GM19023 (cell line): ENCODE data around the gene USF1.
A peak's percentile ranks its signal among the peaks of the same experiment; 100 is the strongest.
"Not testable (repeated sequence)": the region's sequence is repeated elsewhere in the genome, so short reads cannot be mapped to it uniquely, and the experiment has no call there.

ENCODE experiments used
- ATAC-seq: cut with Tn5 transposase; IDR thresholded peaks from one replicate; pipeline ENCODE4 v1.9.1; 2021; ENCODE audit warnings: mild to moderate bottlenecking, moderate library complexity; ENCODE audit not compliant: unreplicated experiment

The USF1 gene

DNA sequence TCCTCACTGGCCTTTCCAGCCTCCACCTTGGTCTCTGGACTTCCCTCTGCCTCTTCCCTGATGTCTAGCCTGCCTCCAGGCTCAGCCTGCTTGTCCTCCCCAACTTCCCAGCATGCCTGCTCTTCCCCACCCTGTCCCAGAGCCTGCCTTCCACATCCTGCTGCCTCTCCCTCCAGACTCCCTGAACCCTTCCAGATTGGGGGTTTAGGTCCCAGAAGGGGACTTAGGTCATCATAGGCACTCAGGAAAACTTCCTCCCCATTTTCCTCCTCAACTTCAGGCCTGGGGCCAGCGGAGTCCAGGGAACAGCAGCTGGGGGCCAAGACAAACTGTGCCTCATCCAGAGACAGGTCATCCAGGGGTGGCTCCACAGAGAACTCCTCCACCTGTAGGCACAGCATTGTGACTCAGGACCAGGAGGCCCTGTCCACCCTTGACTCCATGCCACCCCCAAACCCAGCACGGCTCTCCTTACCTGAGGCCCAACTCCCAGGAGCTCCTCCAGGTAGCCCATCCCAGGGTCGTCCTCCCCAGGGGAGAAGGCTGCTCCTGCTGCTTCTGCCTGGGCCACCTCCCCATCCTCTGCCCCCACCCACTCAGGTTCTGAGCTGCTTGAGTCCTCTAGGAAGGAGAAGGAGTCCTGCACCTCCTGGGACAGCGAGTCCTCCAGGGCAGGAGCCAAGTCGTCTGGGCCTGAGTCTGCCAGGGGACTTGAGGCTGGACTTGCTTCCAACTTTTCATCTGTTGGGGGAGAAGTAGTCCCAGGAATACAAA lies 3.4 kb upstream of the USF1 start:
- no peak for ATAC-seq

DNA sequence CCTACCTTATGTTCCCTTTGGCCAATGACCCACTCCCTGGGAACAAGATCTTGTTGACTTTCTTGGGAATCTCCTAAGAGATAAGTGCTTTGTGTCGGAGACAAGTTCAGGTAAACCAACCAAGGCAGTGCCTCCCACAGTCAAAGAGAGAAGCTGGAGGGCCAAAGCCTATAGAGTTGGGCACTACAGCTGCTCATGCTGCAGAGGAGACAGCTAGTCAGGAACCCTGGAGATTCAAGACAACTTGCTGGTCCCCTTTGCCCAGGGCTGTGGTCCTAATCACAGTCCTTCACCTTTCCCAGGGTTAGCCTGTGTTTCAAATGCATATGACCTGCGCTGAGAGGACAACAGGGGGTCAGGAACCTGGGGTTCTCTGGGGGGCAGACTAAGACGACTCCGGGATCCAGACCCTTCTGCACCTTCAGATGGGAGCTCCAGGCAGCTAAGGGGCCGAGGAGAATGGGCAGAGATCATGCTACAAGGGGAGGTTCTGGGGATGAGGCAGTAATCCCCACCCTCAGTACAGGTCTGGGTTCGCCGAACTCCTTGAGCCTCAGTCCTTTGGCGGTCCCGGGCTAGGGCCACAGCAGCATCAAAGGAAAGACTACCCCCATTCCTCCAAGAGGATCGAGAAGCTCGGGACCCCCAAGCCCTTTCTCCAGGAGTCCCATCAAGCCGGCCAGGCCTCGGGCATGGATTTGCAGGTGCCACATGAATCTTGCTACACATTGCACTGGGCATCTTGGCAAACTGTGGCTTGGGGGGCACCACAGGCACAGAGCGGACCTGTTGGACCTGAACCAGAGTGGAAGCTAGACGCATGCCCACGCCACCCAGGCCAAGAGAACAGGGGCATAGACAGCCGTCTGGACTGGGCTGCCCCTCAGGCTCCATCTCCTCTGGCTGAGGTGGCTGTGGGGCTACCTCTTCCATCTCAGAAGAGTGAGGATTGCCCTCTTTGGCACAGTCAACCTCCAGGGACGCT lies 2.0 kb upstream of the USF1 start:
- ATAC-seq, result no peak

DNA sequence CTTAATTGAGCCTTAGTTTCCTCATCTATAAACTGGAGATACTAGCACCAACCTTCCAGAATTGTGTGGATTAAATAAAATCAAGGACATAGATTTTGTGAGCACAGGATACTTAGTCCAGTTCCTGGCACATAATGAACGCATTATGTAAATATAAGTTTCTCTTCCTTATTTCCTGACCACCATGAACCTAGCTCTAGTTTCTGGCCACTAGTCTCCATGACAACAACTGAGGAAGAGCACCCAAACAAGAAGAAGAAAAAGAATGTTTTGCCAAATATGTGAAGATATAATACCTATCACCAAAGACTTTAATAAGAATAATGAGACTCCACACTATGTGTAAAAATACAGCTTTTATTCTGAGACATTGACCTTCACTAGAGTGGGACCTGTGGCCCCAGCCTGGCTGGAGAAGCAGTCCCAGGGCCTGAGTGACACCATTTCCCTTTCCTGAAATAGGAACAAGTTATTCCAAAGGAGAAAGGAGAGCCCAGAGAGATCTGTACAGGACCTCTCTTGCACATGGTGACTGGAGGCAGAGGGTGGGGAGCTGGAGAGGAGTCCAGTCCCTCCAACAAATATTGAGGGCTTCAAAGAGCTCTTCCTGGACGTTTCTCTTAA lies 940 bp upstream of the USF1 start:
- no peak for ATAC-seq

DNA sequence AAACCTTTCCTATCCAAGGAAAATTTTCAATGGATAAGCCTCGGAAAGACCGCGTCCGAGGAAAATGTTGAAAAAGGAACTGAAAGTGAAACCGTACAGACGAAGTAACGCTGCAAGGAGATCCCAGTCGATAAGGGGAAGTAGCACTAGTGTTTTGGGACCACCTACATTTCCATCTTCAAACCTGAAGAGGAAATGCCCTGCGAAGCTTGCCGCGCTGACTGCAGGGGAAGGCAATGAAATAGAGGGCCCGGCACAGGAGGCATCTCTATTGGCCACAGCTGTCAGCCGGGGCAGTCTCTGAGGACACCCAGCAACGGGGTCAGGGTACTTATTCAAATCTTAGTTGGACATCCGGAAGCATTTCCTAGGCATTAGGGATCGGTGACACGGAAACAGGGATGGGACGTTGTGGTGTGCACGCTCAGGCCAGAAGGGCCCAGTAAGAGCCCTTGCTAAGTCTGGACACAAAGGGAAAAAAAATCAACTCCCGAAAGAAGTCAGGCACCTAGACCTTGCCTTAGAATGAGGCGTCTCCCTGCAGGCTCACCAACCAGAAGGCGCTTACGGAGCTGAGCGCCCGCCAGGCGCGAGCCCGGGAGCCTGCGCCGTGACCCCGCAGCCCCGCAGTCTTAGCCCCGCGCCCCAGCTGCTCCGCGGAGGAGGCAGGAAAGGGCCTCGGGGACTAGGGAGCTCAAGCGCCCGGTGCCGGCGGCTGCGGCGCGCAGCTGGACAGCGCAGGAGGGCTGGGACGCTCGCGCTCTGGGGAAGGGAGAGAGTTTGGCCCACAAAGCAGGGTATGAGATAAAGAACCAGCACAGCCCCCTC lies 655 bp downstream of the USF1 start:
- ATAC-seq, result peak; percentile 45

DNA sequence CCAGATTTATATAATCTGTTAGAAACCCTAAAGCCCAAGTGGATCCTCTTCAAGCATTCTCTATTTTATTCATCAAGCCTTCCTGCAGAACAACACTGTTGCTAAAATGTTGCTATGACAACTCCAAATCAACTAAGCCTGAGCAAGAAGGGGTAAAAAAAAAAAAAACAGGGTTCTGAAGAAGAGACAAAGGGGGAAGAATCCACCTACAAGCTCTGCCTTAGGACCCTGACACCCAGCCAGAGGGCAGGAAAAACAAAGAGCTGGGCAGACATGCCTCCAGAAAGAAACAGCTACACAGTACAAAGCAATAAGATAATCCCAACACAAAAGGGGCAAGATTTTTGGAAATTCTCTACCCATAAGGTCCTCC lies 1.3 kb downstream of the USF1 start:
- ATAC-seq, result no peak

DNA sequence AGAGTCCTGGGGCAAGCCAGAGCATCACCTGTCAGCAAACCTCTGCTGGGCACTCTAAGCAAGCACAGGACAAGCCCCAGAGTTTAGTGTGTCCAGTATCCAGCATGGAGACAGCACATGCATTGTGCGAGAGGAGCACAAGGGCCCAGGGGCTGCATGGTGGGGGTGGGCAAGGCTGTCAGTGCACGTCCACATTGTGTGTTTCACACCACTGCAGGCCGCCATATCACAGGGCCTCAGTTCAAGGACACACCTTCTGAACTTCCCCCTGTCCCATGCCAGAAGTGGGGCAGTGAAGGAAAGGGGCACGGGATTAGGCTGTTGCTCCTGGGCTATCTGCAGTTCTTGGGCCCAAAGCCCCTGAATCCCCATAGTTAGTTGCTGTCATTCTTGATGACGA lies 6.2 kb downstream of the USF1 start:
- no peak for ATAC-seq

DNA sequence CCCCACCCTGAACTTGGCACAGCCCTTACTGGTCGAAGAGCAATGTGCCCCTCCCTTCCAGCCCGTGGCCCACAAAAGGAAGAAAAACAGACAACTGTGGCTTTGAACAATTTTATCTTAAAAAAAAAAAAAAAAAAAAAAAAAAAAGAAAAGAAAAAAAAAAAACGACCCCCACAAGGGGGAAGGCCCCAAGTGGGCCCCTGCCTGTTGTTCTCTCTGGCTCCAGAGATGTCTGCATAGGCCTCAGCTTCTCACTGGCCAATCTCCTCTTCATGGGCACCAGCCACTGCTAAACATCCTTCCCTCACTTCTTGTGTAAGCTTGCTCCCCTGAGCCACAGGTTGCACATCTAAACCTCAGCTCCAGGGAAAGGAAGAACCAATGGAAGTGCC lies 6.6 kb downstream of the USF1 start:
- ATAC-seq, result no peak

DNA sequence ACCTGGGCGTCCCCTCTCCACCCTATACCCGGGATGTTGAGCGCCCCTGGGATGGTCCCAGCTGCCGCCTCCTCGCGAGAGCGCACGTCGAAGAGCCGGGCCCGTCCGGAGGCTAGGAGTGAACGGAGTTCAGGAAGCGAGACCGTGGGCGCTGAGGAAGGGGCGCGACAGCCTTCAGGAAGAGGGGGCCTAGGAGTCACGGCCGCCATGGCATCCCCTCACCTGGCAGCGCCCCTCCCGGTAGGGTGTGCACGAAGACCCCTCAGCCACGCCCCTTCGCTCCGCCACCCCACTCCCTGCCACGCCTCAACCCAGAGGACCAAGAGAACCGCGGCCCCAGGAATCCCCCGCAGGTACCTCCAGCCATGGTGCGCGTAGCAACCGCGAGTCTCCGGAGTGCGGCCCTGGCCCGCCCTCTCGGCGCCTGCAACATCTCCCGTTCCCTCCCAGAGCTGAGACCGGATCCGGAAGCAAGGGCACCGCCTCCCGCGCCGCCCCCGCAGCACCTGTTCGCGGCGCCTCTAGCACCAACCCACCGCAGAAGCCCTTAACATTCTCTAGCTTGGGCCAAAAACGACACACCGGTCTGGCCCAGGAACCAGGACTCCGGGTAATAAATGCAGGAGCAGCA lies 7.1 kb downstream of the USF1 start, which contains the start of gene TSTD1:
Gene TSTD1 (minus strand): TSS at position 442 of the 631 bp plus-strand sequence. CDS start 75 bp downstream, at position 367.
- ATAC-seq, result peak; percentile 90

DNA sequence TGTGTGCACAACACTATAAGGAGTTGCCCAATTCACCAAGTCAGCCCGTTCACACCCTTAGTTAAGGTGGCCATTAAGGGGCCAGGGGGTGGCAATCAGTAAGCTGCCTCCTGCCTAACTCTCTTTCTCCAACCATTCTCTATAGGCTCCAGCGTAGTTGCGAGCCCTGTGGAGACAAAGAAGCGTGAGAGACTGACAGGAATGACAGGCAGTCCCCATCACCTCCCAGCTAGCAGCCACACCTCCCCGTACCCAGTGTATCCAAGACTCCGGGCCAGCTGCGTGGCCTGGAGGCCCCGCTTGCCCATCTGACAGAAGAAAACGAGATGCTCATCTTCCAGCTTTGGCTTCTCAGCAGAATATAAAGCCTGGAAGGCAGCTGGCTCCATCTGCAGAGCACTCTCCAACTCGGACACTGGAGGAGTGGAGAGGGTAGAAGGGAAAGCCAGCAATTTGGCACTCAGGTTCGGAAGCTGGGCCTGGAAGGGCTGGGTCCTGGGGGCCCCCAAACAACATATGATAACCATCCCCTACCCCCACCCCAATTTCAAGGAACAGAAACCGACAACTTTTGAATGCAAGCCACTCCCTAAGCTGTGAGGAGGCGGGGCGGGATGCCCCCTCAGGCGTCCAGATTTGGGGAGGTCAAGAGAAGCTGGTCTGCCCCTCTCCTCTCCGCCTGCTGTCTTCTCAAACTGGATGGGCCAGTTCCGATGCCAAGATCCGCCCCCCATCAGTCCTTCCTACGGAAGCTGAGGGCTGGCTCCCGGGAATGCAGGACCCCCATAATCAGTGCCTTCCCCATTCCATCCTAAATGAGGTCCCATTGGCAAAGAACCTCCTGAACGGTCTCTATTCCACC lies 7.9 kb downstream of the USF1 start:
- no peak for ATAC-seq

DNA sequence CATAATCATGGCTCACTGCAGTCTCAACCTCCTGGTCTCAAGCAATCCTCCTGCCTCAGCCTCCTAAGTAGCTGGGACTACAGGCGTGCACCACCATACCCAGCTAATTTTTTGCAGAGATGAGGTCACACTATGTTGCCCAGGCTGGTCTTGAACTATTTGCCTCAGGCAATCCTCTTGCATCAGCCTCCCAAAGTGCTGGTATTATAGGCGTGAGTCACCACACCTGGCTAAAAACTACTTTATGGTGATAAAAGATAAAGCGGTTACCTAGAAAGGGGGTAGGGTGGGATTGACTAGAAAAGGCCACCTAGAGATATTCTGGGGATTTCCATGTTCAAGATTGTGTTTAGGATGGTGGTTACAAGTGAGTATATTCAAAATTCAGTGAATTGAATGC lies 12.0 kb downstream of the USF1 start:
- ATAC-seq, result no peak

DNA sequence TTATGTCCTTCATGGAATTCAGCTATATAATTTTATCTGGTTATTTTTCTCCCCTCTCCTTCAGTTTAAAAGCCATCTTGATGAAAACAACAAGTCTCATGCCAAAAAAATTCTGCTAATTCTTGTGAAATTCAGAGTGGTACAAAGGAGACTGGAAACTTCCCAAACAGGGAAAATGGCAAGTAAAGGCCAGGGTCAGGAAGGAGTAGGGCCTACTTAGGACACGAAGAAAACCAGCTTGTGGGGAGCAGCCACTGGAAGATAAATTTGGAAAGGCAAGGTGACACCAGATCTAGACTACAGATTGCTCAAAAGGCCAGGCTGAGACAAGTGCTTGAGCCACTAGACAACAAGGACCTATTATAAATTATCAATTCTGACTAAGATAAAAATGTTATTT lies 13.4 kb downstream of the USF1 start:
- no peak for ATAC-seq

DNA sequence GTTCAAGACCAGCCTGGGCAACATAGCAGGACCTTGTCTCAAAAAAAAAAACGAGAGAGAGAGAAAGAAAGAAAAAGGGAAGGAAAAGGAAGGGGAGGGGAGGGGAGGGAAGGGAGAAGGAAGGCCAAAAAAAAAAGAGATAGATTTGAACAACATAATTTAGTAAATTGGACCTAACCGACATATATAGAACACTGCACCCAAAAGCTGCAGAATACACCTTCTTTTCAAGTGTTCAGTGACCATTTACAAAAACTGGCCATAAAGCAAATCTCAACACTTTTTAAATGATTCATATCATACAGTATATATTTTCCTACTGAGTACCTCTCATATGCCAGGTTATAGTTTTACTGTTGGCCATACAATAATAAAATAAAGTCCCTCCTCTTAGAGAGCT lies 13.9 kb downstream of the USF1 start:
- no peak for ATAC-seq

DNA sequence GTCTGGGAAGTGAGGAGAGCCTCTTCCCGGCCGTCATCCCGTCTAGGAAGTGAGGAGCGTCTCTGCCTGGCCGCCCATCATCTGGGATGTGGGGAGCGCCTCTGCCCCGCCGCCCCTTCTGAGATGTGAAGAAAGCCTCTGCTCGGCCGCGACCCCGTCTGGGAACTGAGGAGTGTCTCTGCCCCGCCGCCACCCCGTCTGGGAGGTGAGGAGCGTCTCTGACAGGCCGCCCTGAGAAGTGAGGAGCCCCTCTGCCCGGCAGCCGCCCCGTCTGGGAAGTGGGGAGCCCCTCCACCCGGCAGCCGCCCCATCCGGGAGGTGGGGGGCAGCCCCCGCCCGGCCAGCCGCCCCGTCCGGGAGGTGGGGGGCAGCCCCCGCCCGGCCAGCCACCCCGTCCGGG lies 16.3 kb downstream of the USF1 start:
- not testable (repeated sequence) for ATAC-seq

DNA sequence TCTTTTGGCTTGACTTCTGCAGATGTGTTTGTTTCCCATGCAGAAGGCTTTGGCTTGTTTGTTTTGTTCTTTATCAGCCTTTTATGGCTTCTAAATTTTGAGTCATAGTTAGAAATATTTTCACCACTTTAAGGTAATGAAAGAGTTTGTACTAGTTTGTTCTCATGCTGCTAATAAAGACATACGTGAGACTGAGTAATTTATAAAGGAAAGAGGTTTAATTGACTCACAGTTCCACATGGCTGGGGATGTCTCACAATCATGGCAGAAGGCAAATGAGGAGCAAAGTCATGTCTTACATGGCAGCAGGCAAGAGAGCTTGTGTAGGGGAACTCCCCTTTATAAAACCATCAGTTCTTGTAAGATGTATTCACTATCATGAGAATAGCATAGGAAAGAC lies 18.8 kb downstream of the USF1 start:
- not testable (repeated sequence) for ATAC-seq

DNA sequence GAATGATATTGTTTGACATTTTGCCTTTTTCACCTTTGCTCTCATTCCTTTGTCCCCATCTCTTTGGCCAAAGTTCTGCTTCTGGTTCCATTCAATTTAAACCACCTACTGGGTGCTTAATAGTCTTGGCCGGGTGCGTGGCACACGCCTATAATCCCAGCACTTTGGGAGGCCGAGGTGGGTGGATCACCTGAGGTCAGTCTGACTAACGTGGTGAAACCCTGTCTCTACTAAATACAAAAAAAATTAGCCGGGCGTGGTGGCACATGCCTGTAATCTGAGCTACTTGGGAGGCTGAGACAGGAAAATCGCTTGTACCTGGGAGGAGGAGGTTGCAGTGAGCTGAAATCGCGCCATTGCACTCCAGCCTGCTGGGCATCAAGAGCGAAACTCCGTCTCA lies 23.3 kb downstream of the USF1 start:
- ATAC-seq, result not testable (repeated sequence)

DNA sequence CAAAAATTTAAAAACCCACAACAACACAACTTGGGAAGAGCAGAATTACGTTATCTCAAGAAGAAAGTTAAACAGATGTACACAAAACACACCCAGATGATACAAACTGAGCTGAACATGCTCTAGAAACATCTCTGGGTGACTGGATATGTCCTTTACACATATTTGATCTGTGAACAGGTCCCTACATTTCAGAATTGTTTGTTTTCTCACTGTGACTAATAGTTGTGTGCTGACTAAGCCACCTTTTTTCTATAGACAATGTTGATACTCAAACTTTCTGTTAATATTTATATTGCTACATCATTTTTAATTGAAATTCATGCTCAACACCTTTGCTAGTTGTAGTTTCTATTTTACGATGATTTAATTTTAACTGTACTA lies 23.8 kb downstream of the USF1 start:
- ATAC-seq, result no peak

DNA sequence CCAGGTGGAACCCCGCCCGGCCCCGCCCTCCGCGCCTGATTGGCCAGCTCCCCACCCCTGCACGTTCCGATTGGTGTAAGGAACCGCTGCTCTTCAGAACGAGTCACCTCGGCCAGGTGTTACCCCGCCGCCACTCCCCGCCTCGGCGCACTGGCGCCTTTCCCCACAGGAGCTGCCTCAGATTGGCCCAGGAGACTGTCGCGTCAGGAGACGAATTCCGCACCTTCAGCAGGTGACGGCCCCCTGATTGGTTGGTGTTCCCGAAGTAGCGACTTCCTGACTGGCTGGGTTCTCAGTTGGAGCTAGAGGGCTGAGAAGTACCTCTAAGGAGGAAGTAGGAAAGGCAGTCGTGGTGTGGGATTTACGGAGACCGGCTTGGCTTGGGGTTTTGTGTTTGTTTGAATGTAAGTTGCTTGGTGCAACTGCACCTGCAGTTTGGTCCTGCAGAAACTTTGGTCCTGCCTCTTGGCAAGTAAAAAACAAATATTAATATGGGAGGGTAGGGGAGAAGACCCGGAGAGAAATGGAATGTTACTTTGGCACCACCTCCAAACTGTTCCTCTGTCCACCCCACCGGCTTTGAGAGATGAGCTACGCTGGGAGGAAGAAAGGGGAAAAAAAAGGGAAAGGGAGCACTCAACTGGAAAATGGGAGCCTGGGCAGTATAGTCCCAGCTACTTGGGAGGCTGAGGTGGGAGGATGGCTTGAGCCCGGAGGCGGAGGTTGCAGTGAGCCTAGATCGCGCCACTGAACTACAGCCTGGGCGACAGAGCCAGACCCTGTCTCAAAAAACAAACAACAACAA lies 24.4 kb downstream of the USF1 start:
- peak; percentile 89 for ATAC-seq

DNA sequence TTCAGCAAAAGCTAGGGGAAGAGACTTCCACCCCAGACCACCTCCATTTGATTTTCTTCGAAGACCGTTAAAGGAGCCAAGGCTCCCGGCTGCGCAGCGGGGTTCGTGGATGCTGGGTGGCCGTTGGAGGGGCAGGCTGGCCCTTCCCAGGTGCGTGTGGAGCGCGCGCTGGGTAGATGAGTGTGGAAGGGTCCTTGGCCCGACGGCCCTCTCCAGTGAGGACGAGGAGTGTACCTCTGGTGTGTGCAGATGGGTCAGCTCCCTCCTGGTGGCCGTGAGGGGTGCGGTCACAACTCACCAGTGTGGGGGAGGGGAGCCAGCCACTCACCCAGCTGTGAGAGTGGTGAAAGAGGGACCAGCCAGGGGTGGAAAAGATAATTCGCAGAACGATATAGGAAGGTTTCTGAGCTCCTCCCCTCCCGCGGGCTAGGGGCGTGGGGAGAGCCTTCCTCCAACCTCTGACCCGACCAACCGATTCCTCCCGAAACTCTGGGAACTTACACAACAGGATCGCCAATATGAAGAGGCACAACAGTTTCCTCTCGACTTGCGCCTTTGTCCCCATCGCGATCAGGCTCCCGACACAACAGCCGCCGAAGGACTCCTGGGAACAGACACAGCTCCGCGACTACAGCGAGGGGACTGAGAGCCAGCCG lies 25.1 kb downstream of the USF1 start, which contains the start of gene F11R:
Gene F11R (minus strand): TSS at position 644 of the 656 bp plus-strand sequence. CDS start 79 bp downstream, at position 565.
- peak; percentile 50 for ATAC-seq
